HG02884 (cell line): Measurements from ENCODE around the gene RUFY4.
"Not testable (repeated sequence)": the region's sequence is repeated elsewhere in the genome, so short reads cannot be mapped to it uniquely, and the experiment has no call there.

Source experiments
- ATAC-seq: cut with Tn5 transposase; IDR thresholded peaks from one replicate; pipeline ENCODE4 v1.9.1; 2021; ENCODE audit warnings: mild to moderate bottlenecking, moderate library complexity; ENCODE audit not compliant: unreplicated experiment

The RUFY4 gene

GRCh38 chr2:218081063-218081462, 12.0 kb downstream of the RUFY4 start:
- ATAC-seq = peak; percentile 88

GRCh38 chr2:218081695-218082094, 12.6 kb downstream of the RUFY4 start:
- ATAC-seq = no peak

GRCh38 chr2:218082586-218083351, 13.7 kb downstream of the RUFY4 start:
- ATAC-seq = no peak

- ATAC-seq = no peak
Measured at GRCh38 chr2:218083352-218083676, 14.3 kb downstream of the RUFY4 start.

- ATAC-seq = no peak
Measured at GRCh38 chr2:218086478-218086877, 17.4 kb downstream of the RUFY4 start.

- ATAC-seq = no peak
Measured at GRCh38 chr2:218089259-218089658, 20.2 kb downstream of the RUFY4 start.

DNA sequence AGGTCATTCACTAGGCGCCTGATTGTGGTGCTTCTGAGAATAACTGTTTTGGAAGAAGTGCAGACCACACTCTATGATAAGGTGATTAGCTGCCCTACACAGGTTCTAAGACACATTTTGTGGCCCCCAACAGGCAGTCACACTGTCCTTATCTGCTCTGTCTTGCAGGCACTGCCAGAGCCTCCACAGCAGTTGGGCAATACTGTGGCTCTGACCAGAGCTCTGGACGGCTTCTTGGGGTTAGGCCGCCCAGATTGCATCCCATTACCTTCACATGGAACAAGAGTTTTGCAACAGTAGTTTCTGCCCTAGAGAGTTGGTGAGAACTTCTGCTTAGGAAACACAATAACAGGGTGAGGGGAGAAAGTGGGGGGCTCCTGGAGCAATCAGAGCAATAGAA, 22.7 kb downstream of the RUFY4 start:
- no peak for ATAC-seq

DNA sequence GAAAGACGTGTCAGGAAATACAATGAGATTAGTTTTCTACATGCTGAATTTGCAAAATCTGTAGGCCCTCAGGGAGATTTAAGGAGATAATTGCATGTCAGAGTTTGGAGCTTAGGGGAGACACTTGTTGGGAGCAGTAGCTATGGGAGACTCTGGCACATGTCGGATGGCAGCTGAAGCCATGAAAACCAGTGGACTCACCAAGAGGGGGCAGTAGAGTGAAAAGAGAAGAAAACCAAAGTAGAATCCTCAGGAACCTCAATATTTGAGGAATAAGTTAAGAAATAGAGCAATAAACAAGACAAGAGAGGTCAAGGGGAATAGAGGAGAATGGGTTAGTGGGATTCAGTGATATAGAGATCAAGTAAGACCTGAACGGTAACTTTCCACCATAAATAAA, 24.8 kb downstream of the RUFY4 start:
- no peak for ATAC-seq

- no peak for ATAC-seq
Measured at GRCh38 chr2:218095853-218096252, 26.8 kb downstream of the RUFY4 start.

DNA sequence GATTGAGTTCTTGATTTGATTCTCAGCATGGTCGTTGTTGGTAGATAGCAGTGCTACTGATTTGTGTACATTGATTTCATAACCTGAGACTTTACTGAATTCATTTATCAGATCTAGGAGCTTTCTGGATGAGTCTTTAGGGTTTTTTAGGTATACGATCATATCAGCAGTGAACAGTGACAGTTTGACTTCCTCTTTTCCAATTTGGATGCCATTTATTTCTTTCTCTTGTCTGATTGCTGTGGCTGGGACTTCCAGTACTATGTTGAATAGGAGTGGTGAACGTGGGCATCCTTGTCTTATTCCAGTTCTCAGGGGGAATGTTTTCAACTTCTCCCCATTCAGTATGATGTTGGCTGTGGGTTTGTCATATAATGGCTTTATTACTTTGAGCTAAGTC, 28.9 kb downstream of the RUFY4 start:
- no peak for ATAC-seq

- ATAC-seq = not testable (repeated sequence)
Measured at GRCh38 chr2:218108834-218109233, 39.8 kb downstream of the RUFY4 start.

DNA sequence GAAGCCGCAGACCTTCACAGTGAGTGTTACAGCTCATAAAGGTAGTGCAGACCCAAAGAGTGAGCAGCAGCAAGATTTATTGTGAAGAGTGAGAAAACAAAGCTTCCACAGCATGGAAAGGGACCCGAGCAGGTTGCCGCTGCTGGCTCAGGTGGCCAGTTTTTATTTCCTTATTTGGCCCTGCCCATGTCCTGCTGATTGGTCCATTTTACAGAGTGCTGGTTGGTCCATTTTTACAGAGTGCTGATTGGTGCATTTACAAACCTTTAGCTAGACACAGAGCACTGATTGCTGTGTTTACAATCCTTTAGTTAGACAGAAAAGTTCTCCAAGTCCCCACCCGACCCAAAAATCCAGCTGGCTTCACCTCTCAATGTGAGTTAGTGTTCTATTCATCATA, 52.7 kb downstream of the RUFY4 start:
- ATAC-seq = not testable (repeated sequence)

GRCh38 chr2:218122286-218122685, 53.2 kb downstream of the RUFY4 start:
- ATAC-seq = not testable (repeated sequence)

DNA sequence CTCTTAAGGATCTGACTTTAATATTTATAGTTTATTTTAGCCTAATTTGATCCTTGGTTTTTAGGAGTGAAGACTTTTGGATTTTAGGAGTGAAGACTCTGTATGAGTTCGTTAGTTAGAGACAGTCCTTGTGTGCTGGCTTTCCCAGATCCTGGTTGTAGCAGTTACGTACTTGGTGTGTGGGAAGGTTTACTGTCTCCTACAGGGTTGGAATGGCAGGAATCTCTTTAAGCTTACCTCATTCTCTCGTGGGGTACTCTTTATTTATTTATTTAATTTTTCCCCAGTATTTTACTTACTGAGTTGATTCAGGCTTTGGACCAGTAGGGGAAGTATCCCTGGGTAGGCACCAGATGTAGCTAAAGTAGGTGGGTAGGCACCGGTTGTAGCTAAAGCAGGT, 54.9 kb downstream of the RUFY4 start:
- ATAC-seq = no peak

DNA sequence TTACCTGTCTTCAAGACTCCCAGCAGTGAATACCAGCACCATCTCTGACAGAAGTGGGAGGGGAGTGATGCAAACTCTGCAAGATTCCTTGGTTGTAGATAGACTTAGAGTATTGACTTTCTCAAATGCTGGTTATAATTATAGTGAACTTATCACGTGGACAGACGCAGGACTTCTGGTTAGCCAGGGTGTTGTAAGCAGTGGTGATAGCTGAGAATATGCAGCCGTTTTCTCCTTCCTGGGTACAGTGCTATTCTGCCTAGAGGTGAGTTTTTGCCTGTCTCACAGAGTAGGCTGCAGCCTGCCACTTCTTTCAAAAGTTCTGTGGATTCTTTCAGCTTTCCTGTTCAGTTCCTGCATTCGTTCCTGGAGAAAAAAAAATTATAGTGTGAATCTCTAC, 56.0 kb downstream of the RUFY4 start:
- no peak for ATAC-seq

- no peak for ATAC-seq
Measured at GRCh38 chr2:218125626-218126080, 56.6 kb downstream of the RUFY4 start, which contains the start of gene CXCR2. CXCR2 (plus strand) TSS chr2:218126028; CDS start chr2:218134802, 8,774 bp downstream.

DNA sequence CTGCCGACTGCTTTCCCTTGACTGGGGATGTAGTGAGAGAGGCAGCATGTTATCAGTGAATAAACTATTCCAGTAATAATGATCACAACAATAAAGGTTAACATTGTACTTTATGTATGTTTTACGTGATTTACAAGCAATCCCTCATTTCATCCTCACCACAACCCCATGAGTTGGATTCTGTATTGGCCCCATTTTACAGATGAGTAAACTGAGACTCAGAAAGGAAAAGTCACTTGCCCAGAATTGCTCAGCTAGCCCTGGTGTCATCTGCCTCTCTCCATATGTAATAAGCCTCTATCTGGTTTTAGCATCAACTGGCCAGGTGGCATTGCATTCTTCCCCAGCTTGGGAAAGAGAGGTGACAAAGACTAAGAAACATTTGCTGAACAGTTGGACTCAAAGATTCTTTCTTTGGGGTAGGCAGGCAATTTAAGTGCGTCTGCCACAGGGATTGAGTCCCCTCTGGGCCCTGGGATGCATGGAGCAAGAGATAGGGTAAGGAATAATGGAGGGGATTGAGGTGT, 58.9 kb downstream of the RUFY4 start:
- ATAC-seq = no peak

- ATAC-seq = no peak
Measured at GRCh38 chr2:218128781-218129457, 59.9 kb downstream of the RUFY4 start.

- no peak for ATAC-seq
Measured at GRCh38 chr2:218129458-218130135, 60.5 kb downstream of the RUFY4 start.

DNA sequence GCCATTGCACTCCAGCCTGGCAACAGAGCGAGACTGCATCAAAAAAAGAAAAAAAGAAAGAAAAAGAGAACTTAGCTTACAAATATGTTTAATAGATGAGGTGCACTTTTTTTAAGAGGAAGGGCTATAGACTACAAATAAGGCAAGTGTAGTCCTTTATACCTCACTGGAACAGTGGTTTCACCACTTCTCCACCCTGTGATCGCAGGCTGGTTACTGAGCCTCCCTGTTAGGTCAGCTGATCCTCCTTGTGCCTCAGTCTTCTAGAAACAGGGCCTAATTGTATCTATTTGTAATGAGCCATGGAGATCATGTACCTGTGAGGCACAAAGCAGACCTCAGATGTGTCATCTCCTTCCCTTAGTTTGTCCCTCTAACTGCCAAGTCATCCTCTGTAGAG, 61.3 kb downstream of the RUFY4 start:
- ATAC-seq = no peak

GRCh38 chr2:218130822-218131221, 61.8 kb downstream of the RUFY4 start:
- no peak for ATAC-seq

GRCh38 chr2:218137514-218137913, 68.5 kb downstream of the RUFY4 start:
- ATAC-seq = no peak
